GM12873 (cell line): ENCODE measurements around the gene SHC2.

Experiments
- TF ChIP-seq, protein P1 (sequence below): IDR thresholded peaks from 2 replicates; pipeline ENCODE4 v1.5.1; 2012; ENCODE audit warnings: low read depth, mild to moderate bottlenecking, moderate library complexity, low read length, control low read depth; ENCODE audit not compliant: insufficient read depth; ENCODE audit errors: missing control alignments

SHC2 gene

DNA sequence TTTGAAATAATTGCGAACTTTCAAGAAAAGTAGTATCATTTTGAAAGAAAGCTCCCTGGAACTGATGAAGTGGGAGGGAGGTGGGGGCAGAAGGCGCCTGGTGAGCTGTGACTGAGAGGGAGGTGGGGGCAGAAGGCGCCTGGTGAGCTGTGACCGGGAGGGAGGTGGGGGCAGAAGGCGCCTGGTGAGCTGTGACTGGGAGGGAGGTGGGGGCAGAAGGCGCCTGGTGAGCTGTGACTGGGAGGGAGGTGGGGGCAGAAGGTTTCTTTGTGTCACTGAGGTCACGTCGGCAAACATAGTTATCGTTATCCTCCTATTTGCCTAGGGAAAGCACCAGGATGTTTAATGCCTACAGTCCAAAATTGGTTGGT is 76.0 kb downstream of the SHC2 start:
- TF ChIP-seq, protein P1, sequence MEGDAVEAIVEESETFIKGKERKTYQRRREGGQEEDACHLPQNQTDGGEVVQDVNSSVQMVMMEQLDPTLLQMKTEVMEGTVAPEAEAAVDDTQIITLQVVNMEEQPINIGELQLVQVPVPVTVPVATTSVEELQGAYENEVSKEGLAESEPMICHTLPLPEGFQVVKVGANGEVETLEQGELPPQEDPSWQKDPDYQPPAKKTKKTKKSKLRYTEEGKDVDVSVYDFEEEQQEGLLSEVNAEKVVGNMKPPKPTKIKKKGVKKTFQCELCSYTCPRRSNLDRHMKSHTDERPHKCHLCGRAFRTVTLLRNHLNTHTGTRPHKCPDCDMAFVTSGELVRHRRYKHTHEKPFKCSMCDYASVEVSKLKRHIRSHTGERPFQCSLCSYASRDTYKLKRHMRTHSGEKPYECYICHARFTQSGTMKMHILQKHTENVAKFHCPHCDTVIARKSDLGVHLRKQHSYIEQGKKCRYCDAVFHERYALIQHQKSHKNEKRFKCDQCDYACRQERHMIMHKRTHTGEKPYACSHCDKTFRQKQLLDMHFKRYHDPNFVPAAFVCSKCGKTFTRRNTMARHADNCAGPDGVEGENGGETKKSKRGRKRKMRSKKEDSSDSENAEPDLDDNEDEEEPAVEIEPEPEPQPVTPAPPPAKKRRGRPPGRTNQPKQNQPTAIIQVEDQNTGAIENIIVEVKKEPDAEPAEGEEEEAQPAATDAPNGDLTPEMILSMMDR = no peak

GRCh38 chr19:383922-384798 is 76.7 kb downstream of the SHC2 start:
- TF ChIP-seq, protein P1 = peak; percentile 24

DNA sequence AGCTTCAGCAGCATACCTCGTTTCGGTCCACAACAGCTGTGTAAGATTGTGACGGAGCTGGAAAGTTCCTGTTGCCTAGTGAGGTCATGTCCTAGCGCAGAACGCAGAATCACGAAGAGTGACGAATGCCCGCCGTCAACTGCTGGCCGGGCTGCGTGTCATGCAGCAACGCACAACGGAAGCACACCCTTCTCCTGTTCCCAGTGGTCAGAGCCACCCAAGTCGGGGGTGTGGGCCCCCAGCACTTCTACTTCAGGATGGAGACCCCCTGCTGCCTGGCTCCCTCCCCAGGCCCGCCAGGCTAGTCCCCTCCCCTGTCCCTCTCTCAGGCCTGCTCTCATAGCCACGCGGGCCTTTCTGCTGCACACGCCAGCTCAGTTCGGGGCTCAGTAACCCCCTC is 77.8 kb downstream of the SHC2 start:
- TF ChIP-seq, protein P1 = no peak

GRCh38 chr19:379796-380195 is 81.0 kb downstream of the SHC2 start:
- TF ChIP-seq, protein P1 = no peak

DNA sequence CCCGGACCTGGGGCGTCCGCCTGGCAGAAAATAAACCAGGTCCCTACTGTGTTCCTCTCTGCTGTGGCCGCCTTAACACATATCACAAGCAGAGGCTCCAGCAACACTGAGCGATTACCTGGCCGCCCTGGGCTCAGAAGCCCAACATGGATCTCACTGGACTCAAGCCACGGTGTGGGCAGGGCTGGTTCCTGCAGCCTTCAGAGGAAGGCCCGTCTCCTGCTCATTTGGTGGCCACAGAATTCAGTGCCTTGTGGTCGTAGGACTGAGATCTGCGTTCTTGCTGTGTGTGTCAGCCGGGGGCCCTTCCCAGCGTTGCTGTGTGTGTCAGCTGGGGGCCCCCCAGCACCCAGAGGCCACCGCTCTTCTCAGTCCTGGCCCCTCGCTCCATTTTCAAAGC is 82.1 kb downstream of the SHC2 start:
- TF ChIP-seq, protein P1 = no peak

- TF ChIP-seq, protein P1 = no peak
Measured at GRCh38 chr19:377801-378581, 82.8 kb downstream of the SHC2 start.

DNA sequence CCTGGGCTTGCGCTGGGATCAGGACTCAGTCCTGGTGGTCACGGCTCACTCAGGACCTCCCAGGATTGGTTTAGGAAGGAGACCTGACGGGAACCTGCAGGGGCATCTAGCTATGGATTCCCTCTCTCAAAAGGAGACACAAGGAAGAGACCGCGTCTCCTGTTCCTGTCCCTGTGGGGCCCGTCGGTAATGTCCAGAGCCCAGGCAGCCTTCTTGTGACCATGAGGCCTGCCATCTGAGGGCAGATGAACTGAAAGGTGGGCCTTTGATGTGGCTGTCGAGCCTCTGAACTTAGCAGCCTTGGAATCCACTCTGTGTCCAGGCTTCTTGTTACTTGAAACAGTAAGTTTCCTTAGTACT is 84.7 kb downstream of the SHC2 start:
- TF ChIP-seq, protein P1 = no peak
